Right renal pelvis (tissue), 4 donors: ENCODE data around the gene QDPR. TPM values are rescaled to one million over a fixed set of nuclear protein-coding genes. Genes with fewer than 3 reads are reported as not detected.

ENCODE experiments used
- DNase-seq, 4 donors: peaks; one replicate each; pipeline ENCODE4 v3.0.0-alpha.2; 2013; ENCODE audit warnings: low read depth in 4 of 4, low spot score in 3 of 4, missing footprints in 1 of 4
- polyA plus RNA-seq, 4 donors: library from polyadenylated mRNA; unstranded; fragments of 120-200 nt; gene quantifications; one replicate each; pipeline ENCODE4 v1.2.1, GENCODE V29; 2013; ENCODE audit not compliant: insufficient read length in 4 of 4

Gene QDPR
- polyA plus RNA-seq, 4 donors, result 45.1 to 75.3 (median 67.0) TPM

- no peak for DNase-seq
Measured at GRCh38 chr4:17493619-17494018, 18.3 kb downstream of the QDPR start.

DNA sequence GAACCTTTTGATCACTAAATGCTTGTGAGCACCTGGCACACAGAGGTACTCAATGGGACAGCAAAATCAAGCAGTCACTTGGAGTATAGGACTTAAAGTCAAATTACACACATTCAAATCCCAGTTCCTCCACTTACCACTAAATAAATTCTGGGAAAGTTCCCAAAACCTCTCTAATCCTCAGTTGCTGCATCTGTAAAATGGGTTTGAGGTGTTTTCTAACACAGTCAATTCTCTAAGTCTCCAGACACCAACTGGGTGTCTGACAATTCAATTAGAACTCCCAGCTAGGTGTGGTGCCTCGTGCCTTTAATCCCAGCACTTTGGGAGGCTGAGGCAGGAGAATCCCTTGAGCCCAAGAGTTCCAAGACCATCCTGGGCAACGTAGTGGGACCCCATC, 19.0 kb downstream of the QDPR start:
- DNase-seq, result no peak

GRCh38 chr4:17492058-17492741, 19.7 kb downstream of the QDPR start:
- DNase-seq, result no peak

DNA sequence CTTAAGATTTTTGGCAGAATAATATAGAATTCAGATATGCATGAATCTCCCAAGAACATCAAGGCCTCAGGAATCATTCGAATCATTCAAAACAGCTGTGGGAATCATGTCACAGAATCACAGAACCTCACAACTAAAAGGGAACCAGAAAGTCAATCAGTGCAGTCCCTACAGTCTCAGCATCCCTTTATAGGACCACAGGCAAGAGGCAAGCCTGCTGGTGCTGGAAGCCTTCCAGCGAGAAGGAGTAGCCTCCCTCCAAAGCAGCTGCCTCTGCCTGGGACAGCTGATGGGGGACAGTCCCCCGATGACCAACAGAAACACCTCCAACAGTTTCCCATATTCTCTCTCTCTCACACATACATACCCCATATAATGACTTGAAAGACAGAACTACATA, 20.7 kb downstream of the QDPR start:
- no peak for DNase-seq

GRCh38 chr4:17490575-17491059, 21.3 kb downstream of the QDPR start:
- no peak for DNase-seq

GRCh38 chr4:17489721-17490120, 22.2 kb downstream of the QDPR start:
- no peak for DNase-seq

- no peak for DNase-seq
Measured at GRCh38 chr4:17489123-17489522, 22.8 kb downstream of the QDPR start.

DNA sequence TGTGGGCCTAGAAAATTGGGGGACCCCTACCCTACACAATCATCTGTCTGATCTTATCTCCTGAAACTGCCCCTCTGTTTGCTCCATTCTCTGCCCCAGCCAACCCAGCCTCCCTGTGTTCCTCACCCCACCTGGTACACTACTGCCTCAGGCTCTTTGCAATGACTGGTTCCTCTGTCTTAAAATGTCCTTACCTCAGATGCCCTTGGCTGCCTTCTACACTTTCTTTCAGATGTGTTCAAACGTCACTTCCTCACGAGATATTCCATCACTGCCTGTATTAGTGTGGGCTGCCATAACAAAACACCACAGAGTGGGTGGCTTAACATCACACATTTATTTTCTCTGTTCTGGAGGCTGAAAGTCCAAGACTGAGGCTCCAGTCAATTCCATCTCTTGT, 29.2 kb downstream of the QDPR start:
- no peak for DNase-seq

GRCh38 chr4:17480955-17481354, 30.9 kb downstream of the QDPR start:
- no peak for DNase-seq

- no peak for DNase-seq
Measured at GRCh38 chr4:17480210-17480927, 31.5 kb downstream of the QDPR start.

- DNase-seq, result no peak
Measured at GRCh38 chr4:17477774-17478472, 34.0 kb downstream of the QDPR start.

GRCh38 chr4:17476853-17477252, 35.0 kb downstream of the QDPR start:
- no peak for DNase-seq

- DNase-seq, result no peak
Measured at GRCh38 chr4:17475481-17475880, 36.4 kb downstream of the QDPR start.

DNA sequence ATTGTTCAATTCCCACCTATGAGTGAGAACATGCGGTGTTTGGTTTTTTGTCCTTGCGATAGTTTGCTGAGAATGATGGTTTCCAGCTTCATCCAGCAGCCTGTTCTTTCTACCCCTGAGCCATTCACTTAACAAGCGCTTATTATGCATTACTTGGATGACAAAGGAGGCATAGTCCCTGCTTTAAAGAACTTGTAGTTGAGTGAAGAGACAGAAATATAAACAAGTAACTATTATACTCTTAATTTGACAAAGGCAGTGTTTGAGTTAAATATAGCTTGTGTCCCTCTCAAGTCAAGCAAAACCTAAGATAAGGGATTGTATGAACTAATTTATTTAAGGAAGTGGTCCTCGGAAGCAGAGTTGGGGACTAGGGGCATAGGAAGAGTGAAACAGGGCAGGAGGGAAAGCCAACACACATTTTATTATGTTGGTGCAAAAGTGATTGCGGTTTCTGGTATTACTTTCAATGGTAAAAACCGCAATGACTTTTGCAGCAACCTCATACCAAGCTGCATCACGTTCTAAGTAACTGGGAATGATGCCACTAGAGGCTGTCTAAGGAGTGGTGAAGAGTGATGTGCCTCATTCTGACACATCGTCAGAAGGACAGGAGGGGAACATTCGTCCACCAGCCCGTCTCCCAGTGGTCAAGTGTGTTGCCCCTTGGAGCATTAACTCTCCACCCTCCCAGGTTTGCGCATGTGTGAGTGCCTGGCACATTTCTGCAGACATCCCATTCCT, 41.8 kb downstream of the QDPR start:
- DNase-seq, result no peak

GRCh38 chr4:17468619-17469221, 43.2 kb downstream of the QDPR start:
- peak in 1 of 4 donors; percentile 44 for DNase-seq

DNA sequence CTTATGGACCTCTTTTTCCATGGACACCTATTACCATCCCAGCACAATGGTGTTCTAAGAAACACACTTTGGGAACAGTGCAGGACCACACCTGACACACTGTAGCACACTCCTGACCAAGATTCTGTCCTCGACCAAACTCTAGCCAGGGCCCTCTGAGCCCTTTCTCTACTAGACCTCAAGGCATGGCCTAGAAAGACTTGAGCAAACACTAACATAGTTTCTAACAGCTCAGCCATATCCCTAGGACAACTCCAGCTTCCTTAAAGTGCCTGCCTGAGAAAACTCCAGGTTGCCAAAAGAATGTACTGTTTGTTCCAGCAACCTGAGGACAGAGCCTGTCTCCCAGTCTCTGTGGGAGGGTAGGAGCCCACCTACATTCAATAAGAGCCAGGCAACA, 48.3 kb downstream of the QDPR start:
- DNase-seq, result no peak

GRCh38 chr4:17450269-17450804, 61.6 kb downstream of the QDPR start:
- DNase-seq, result no peak

GRCh38 chr4:17448689-17449088, 63.2 kb downstream of the QDPR start:
- no peak for DNase-seq

GRCh38 chr4:17447675-17448298, 64.1 kb downstream of the QDPR start:
- DNase-seq, result peak; percentile 45 to 69 (median 56)

DNA sequence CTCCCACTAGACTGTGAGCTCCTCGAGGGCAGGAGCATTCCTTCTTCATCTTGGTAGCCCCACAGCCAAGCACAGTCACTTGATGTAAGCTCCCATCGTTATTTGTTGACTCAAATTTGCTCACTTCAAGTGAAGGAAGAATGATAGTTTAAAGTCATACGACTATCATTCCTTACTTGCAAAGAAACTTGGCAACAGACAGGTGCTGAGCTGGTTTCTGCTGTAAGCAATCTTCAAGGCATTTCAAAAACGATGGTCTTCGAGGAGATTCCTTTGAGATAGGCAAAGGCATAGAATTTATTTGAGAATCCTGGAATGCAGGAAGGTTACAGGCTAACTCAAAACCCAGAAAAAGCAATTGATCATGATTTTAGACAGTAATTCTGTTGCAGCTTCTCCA, 64.8 kb downstream of the QDPR start:
- no peak for DNase-seq
